CD4-positive, alpha-beta T cell treated with Interleukin-15 for 4 hours (primary cell): ENCODE results near the gene NEXN.
"Not testable (repeated sequence)": the region's sequence is repeated elsewhere in the genome, so short reads cannot be mapped to it uniquely, and the experiment has no call there.

ENCODE experiments used
- DNase-seq: peaks from one replicate; pipeline ENCODE4 v3.0.0-alpha.2; 2020; ENCODE audit warnings: low spot score

The NEXN gene

GRCh38 chr1:77961392-77961791, 73.0 kb downstream of the NEXN start:
- no peak for DNase-seq

GRCh38 chr1:77966291-77966690, 77.9 kb downstream of the NEXN start:
- no peak for DNase-seq

GRCh38 chr1:77970192-77970591, 81.8 kb downstream of the NEXN start:
- DNase-seq = no peak

GRCh38 chr1:77972080-77972479, 83.7 kb downstream of the NEXN start:
- DNase-seq = no peak

- no peak for DNase-seq
These were observed 87.0 kb downstream of the NEXN start for GRCh38 chr1:77975386-77975785.

GRCh38 chr1:77975907-77976306, 87.5 kb downstream of the NEXN start:
- no peak for DNase-seq

- DNase-seq = no peak
These were observed 88.1 kb downstream of the NEXN start for GRCh38 chr1:77976433-77977076.

DNA sequence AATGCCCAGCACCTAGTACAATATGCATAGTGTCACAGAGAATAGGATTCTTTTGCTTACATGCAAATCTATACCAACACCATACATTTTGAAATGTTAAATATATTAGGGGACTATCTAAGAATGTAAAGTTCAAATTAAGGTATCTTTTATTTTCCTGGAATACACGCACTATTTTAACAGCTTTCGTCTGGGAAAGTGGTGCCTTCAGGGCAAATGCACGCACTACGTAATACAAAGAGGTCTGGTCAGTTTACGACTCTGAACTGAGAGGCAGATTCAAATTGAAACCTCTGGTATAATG, 89.5 kb downstream of the NEXN start:
- no peak for DNase-seq

GRCh38 chr1:77978293-77978968, 90.0 kb downstream of the NEXN start:
- DNase-seq = peak; percentile 86

GRCh38 chr1:77978969-77979876, 90.8 kb downstream of the NEXN start, which contains the start of gene FUBP1:
FUBP1 (minus strand) TSS chr1:77979072; CDS start chr1:77979004, 68 bp downstream.
- DNase-seq = peak; percentile 98

DNA sequence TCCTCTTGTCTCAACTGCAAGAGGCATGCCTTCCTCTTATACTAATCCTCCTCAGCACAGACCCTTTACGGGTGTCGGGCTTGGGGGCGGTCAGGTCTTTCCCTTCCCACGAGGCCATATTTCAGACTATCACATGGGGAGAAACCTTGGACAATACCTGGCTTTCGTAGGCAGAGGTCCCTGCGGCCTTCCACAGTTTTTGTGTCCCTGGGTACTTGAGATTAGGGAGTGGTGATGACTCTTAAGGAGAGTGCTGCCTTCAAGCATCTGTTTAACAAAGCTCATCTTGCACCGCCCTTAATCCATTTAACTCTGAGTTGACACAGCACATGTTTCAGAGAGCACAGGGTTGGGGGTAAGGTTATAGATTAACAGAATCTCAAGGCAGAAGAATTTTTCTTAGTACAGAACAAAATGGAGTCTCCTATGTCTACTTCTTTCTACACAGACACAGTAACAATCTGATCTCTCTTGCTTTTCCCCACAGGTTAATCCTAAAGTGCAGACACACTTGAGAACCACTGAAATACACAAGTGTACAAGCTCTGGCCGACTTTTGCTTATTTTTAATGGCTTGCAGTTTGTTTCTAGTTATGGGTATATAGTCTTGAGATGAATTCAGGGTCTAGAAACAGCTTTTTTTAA, 95.0 kb downstream of the NEXN start:
- DNase-seq = not testable (repeated sequence)

- DNase-seq = no peak
These were observed 95.6 kb downstream of the NEXN start for GRCh38 chr1:77983997-77984355.

DNA sequence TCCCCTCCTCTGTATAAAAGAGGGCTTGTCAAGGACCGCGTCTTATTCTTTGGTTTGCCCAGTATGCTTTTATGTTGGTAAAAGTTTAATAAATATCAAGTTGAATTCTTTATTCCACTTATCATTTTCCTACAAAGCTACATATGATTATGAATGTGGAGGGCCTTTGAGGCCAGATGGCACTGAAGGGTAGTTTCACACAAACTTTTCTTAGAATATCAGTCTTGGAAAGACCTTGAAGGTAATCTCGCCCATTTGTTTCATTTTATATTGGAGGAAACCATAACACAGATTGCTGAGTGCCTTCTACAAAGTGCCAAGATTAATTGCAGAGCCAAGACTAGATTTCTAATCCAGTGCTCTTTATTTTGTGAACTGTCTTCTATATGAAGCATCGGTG, 96.2 kb downstream of the NEXN start:
- DNase-seq = no peak

DNA sequence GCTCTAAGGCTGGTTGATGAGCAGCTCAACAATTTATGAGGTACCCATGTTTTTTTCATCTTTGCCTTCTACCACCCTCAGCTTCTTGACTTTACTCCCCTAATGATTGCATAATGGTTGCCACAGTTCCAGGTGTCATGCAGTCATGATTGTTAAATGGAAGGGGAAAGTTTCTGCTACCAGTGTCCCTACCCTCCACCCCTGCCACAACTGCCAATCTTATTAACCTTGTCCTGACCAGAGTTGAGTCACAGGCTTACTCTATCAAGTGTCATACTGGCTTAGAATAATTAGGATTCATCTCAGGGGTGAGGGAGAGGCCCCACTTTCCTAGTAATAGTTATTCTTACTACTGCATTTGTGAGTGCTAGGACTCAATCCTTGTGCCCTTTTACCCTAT, 98.4 kb downstream of the NEXN start:
- DNase-seq = no peak

DNA sequence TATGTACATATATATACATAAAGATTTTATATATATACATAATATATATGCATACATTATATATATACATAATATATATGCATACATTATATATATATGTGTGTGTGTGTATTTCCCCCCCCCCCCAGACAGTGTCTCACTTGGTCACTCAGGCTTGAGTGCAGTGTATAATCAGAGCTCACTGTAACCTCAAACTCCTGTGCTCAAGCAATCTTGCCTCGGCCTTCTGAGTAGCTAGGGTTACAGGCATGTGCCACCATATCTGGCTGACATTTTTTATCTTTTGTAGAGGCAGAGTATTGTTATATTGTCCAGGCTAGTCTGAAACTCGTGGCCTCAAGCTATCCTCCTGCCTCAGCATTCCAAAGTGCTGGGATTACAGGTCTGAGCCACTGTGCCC, 99.5 kb downstream of the NEXN start:
- no peak for DNase-seq

- no peak for DNase-seq
These were observed 101.3 kb downstream of the NEXN start for GRCh38 chr1:77989744-77990143.

DNA sequence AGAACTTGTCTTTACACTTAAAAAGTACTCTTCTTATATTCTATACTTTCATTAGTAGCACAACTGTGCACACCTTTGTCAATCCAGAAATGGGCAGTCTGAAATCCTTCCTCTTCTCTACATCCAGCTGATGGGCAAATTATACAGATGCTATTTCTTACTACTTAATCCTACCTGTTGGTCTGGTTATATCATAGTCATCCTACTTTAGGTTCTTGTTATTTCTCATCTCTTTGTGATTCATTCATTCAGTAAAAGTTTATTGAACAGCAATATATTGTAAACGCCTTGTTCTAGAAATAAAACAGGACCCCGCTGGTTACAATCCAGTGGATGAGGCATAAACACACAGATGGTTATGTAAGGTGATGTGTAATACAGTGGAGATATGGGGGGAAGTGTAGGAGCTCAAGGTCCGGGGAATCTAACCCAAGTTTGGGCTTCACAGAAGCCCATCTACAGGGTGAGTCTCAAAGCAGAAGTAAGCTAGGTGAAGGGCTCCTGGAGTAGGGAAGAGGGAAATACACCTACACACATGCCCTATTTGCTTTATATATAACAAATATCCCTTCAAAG, 102.3 kb downstream of the NEXN start:
- no peak for DNase-seq

DNA sequence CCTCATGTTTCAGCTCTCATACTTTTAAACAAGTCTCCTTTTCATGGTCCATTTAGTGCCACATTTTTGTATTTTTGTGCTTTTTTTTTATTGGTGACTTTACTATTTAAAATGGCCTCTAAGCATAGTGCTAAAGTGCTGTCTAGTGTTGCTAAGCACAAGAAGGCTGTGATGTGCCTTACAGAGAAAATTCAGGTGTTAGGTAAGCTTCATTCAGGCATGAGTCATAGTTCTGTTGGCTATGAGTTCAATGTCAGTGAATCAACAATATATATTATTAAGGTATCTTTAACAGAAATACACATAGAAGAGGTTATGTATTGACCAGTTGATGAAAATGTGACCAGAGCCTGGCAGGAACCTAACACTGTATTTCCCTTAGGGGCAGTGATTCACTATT, 103.2 kb downstream of the NEXN start:
- no peak for DNase-seq
